ENCODE data around the gene SLC6A17.

Gene SLC6A17

DNA sequence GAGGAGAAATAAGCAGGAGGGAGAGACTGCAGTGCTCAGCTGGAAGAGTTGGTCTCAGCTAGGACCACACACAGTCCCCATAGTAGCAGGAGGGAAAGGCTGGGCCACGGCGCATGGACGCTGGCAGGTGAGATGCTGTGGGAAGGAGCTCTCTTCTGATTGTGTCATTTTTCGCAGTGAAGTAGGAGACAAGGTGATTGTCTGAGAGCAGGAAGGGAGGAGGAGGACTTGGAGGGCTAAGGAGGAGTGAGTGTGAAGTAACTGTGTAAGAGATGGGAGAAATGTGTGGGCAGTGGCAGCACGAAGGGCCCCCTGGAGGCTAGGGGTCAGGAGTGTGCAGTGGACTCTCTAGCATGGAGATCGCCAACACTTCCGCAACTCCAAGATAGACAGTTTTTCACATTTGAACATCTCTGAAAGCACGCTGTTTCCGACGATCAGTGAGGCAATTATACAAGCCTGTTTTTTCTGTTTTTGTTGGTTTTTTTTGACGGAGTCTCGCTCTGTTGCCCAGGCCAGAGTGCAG lies 33.4 kb downstream of the SLC6A17 start:
- no peak for TF ChIP-seq CTCF (IDR thresholded peaks at IDR 0.05; ENCODE audit: borderline replicate concordance, insufficient read depth, low read depth, low read length)
- no peak overlapping the region for H3K4me3 ChIP-seq (ENCODE audit: low read depth, low read length)

DNA sequence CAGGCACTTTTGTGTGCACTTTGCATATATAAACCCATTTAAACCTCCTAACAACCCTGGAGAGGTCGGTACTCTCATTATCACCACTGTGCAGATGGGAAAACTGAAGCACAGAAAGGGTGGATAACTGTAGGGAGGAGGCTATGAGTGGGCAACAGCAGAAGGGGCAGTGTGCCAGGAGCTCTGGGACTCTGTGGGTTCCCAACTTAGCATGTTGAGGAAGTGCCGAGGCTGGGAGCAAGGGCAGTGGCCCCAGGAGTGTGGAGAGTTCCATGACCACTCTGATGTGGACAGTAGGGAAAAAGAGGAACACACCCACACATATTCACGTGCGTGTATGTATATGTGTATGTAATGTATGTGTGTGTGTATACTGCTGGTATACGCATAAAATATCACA lies 34.2 kb downstream of the SLC6A17 start:
- no peak overlapping the region for H3K4me3 ChIP-seq (ENCODE audit: low read depth, low read length)
- no peak for TF ChIP-seq CTCF (IDR thresholded peaks at IDR 0.05; ENCODE audit: borderline replicate concordance, insufficient read depth, low read depth, low read length)

GRCh38 chr1:110185181-110185580 lies 34.9 kb downstream of the SLC6A17 start:
- no peak overlapping the region for H3K4me3 ChIP-seq (ENCODE audit: low read depth, low read length)
- no peak for TF ChIP-seq CTCF (IDR thresholded peaks at IDR 0.05; ENCODE audit: borderline replicate concordance, insufficient read depth, low read depth, low read length)

DNA sequence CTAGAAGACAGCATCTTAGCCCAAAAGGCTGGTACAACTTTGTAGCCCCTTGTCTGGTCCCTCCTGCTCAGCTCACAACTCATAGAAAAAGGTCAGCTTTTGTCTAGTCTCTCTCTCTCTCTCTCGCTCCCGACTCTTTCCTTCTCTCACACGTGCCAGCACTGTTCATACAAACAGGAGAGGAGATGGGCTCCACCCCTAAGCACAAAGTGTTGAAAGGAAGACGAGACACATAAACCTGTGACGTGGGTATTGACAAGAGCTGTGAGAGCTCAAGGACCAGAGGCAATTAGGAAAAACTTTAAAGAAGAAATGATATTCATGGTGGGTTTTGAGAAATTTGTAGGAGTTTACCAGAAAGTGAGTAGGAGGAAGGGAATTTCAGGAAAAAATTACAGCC lies 36.3 kb downstream of the SLC6A17 start:
- no peak for TF ChIP-seq CTCF (IDR thresholded peaks at IDR 0.05; ENCODE audit: borderline replicate concordance, insufficient read depth, low read depth, low read length)
- no peak overlapping the region for H3K4me3 ChIP-seq (ENCODE audit: low read depth, low read length)

GRCh38 chr1:110187139-110187890 lies 37.0 kb downstream of the SLC6A17 start:
- no peak for TF ChIP-seq CTCF (IDR thresholded peaks at IDR 0.05; ENCODE audit: borderline replicate concordance, insufficient read depth, low read depth, low read length)
- H3K4me3 ChIP-seq (ENCODE audit: low read depth, low read length): no peak overlapping the region

DNA sequence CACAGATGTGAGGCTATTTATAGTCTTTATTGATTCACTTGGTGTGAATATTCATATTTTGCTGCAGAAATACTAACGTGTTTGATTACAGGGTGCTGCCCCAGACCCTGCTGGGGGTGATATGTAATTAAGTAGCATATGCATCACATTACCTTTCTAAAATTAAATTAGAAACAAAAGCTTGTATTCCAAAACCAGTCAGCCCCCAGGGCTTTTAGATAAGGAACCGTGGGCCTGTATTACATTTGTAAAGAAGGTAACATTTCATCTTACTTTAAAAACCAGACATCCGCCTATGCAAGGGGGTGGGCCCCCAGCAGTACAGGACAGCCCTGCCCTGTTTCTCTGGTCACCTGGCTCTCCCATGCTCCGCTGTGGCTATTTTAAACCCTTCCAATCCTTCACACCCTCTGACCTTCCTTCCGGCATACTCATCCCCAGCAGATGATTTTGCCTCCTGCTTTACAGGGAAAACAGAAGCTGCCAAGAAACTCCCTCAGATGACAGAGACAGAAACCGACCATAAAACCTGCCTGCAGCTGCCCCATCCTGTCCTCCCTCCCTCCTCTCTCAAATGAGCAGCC lies 37.8 kb downstream of the SLC6A17 start:
- no peak overlapping the region for H3K4me3 ChIP-seq (ENCODE audit: low read depth, low read length)
- no peak for TF ChIP-seq CTCF (IDR thresholded peaks at IDR 0.05; ENCODE audit: borderline replicate concordance, insufficient read depth, low read depth, low read length)

DNA sequence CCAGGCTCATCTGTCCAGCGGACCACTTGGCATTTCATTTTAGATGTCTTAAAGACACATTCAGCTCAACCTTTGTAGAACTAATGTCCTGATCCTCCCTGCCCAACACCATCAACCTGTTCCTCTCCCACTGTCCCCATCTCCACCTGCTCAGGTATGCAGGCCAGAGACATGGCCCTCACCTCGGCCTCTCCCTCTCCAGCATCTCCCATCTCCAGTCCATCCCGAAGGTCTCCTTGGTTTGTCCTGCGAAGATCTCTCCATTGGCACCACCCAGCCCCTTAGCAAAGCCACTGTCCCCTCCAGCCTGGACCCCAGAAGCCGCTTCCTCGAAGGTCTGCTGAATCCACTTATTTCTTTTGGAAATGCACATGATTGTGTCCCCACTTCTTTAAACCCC lies 38.9 kb downstream of the SLC6A17 start:
- no peak overlapping the region for H3K4me3 ChIP-seq (ENCODE audit: low read depth, low read length)

More for the DNA sequence above, 38.9 kb downstream of the SLC6A17 start:
- TF ChIP-seq CTCF (IDR thresholded peaks at IDR 0.05; ENCODE audit: borderline replicate concordance, insufficient read depth, low read depth, low read length): no peak
